CD4-positive, alpha-beta T cell (primary cell): ENCODE measurements around the gene CCKAR. TPM values are rescaled to one million over a fixed set of nuclear protein-coding genes. Genes with fewer than 3 reads are reported as not detected.
"Not testable (repeated sequence)": the region's sequence is repeated elsewhere in the genome, so short reads cannot be mapped to it uniquely, and the experiment has no call there.

Experiments used
- ATAC-seq: fragments of 200-7000 bp; cut with Tn5 transposase; one replicate; pipeline ENCODE4 v1.10.0; 2022; ENCODE audit warnings: mild to moderate bottlenecking; ENCODE audit not compliant: poor library complexity
- CTCF ChIA-PET: fragments of 350-600 bp; sonication (Branson Sonifier 250); formaldehyde crosslinking; loops from one replicate; lab custom pipeline; 2021; ENCODE audit warnings: antibody characterized with exemption, inconsistent platforms; lab: Charles Lee
- POLR2A ChIA-PET: fragments of 350-600 bp; sonication (Branson Sonifier 250); formaldehyde crosslinking; loops from one replicate; lab custom pipeline; 2021; ENCODE audit warnings: antibody characterized with exemption, inconsistent platforms; lab: Charles Lee
- DNase-seq, 14 experiments: peaks; one replicate each; pipeline ENCODE4 v3.0.0-alpha.2; 2013 to 2020; ENCODE audit warnings: mixed read lengths in 2 of 14
- H3K27ac ChIP-seq, 2 donors: one replicate each; pipeline versions ENCODE4 v1.5.1 to v1.7.0; 2013; ENCODE audit warnings: low read length in 2 of 2, low read depth in 1 of 2, mild to moderate bottlenecking in 1 of 2
- H3K27me3 ChIP-seq, 2 experiments: 1 replicate in 1 of 2; 2 replicates in 1 of 2; pipeline versions ENCODE4 v1.6.1 to v1.7.0; 2013; ENCODE audit warnings: low read length in 2 of 2, control low read depth in 1 of 2, mild to moderate bottlenecking in 1 of 2, moderate library complexity in 1 of 2; ENCODE audit not compliant: insufficient read depth in 2 of 2, control insufficient read depth in 1 of 2
- H3K36me3 ChIP-seq: one replicate; pipeline ENCODE4 v1.6.1; 2013; ENCODE audit warnings: low read length, control low read depth; ENCODE audit not compliant: insufficient read depth
- H3K4me1 ChIP-seq: one replicate; pipeline ENCODE4 v1.6.1; 2013; ENCODE audit warnings: low read length, control low read depth; ENCODE audit not compliant: insufficient read depth
- H3K4me3 ChIP-seq: one replicate; pipeline ENCODE4 v1.5.1; 2013; ENCODE audit warnings: mild to moderate bottlenecking, low read length, moderate library complexity
- H3K9me3 ChIP-seq, 2 experiments: 1 replicate in 1 of 2; 2 replicates in 1 of 2; pipeline versions ENCODE4 v1.6.1 to v1.7.0; 2013; ENCODE audit warnings: low read length in 2 of 2, mild to moderate bottlenecking in 2 of 2, control low read depth in 1 of 2, moderate library complexity in 1 of 2; ENCODE audit not compliant: control insufficient read depth in 1 of 2, insufficient read depth in 1 of 2
- H3K27ac Mint-ChIP-seq: one replicate; pipeline ENCODE4 v1.8.0; 2020; ENCODE audit warnings: mixed read lengths
- H3K27me3 Mint-ChIP-seq: one replicate; pipeline ENCODE4 v1.8.0; 2021; ENCODE audit warnings: mixed read lengths
- H3K36me3 Mint-ChIP-seq: one replicate; pipeline ENCODE4 v1.8.0; 2021; ENCODE audit warnings: low read depth, mixed read lengths
- H3K4me1 Mint-ChIP-seq: one replicate; pipeline ENCODE4 v1.8.0; 2021; ENCODE audit warnings: low read depth, mixed read lengths
- H3K4me3 Mint-ChIP-seq: one replicate; pipeline ENCODE4 v1.8.0; 2020; ENCODE audit warnings: mild to moderate bottlenecking, mixed read lengths
- H3K9me3 Mint-ChIP-seq: one replicate; pipeline ENCODE4 v1.8.0; 2020; ENCODE audit warnings: mixed read lengths
- CTCF ChIP-seq: fragments of 200-600 bp; IDR thresholded peaks from one replicate; pipeline ENCODE4 v1.8.0; 2022; ENCODE audit warnings: antibody characterized with exemption, mild to moderate bottlenecking
- intact Hi-C, 2 experiments: fragments of 100-400 bp; cut with DNase I in 1 of 2; cut with micrococcal nuclease in 1 of 2; formaldehyde crosslinking; loops; one replicate each; pipeline versions ENCODE4 v1.15.1 to v1.9.0; 2023 to 2025; cut with DNase I, micrococcal nuclease
- total RNA-seq, 174 experiments: library from RNA in 2 of 174; stranded (reverse) in 2 of 174; gene quantifications; one replicate each; pipeline ENCODE4 v1.2.3 and lab custom pipeline; 2021 to 2026

Gene CCKAR
- total RNA-seq, 2 experiments from 2014 or later: not detected

GRCh38 chr4:26503427-26503826 lies 13.1 kb upstream of the CCKAR start:
- Mint-ChIP-seq H3K27me3 (peaks cover 13% of the 10 kb centered on the region), H3K27ac (no peak overlapping the region), H3K36me3 (no peaks in the 10 kb centered on the region), H3K4me1 (no peaks in the 10 kb centered on the region), H3K4me3 (no peak overlapping the region), H3K9me3 (no peaks in the 10 kb centered on the region)
- DNase-seq: no peak
- no peak for ATAC-seq
- ChIA-PET CTCF (no interaction called here), POLR2A (no interaction called here)
- intact Hi-C loops: no loop called here
- Histone ChIP-seq H3K4me3 (no peak overlapping the region), H3K4me1 (no peaks in the 10 kb centered on the region), H3K36me3 (no peaks in the 10 kb centered on the region), H3K9me3 (no peaks in the 10 kb centered on the region), H3K27ac (no peak overlapping the region), H3K27me3 (no peaks in the 10 kb centered on the region)
- TF ChIP-seq CTCF: no peak

- H3K36me3 ChIP-seq, H3K4me3 ChIP-seq, DNase-seq, H3K27me3 ChIP-seq, H3K4me3 Mint-ChIP-seq, intact Hi-C loops, ATAC-seq, H3K36me3 Mint-ChIP-seq, H3K9me3 ChIP-seq, H3K9me3 Mint-ChIP-seq, H3K4me1 Mint-ChIP-seq, H3K27ac ChIP-seq, H3K4me1 ChIP-seq, CTCF ChIA-PET, POLR2A ChIA-PET, H3K27ac Mint-ChIP-seq: not testable (repeated sequence)
- peaks cover 19% of the 10 kb centered on the region for H3K27me3 Mint-ChIP-seq
Observed at GRCh38 chr4:26500565-26500999, 10.3 kb upstream of the CCKAR start.

- intact Hi-C loops: no loop called here
- H3K4me3 Mint-ChIP-seq: no peak overlapping the region
- no peak overlapping the region for H3K4me3 ChIP-seq
- DNase-seq (no peak), ATAC-seq (no peak)
- no peaks in the 10 kb centered on the region for H3K4me1 Mint-ChIP-seq
- H3K9me3 ChIP-seq: peaks cover 0 to under 1% of the 10 kb centered on the region in 2 experiments
- CTCF ChIA-PET: no interaction called here
- H3K9me3 Mint-ChIP-seq: no peaks in the 10 kb centered on the region
- H3K27me3 Mint-ChIP-seq: peaks cover 46% of the 10 kb centered on the region
- no peak for TF ChIP-seq CTCF
- H3K4me1 ChIP-seq: no peaks in the 10 kb centered on the region
- POLR2A ChIA-PET: no interaction called here
- no peaks in the 10 kb centered on the region for H3K36me3 ChIP-seq
- peaks cover 0 to 11% of the 10 kb centered on the region in 2 experiments for H3K27me3 ChIP-seq
- no peak overlapping the region for H3K27ac ChIP-seq
- no peaks in the 10 kb centered on the region for H3K36me3 Mint-ChIP-seq
- no peak overlapping the region for H3K27ac Mint-ChIP-seq
Observed at GRCh38 chr4:26496207-26496783, 6.0 kb upstream of the CCKAR start.

GRCh38 chr4:26493461-26493860 lies 3.2 kb upstream of the CCKAR start:
- no peaks in the 10 kb centered on the region for H3K36me3 ChIP-seq
- no peak overlapping the region for H3K4me3 ChIP-seq
- no peaks in the 10 kb centered on the region for H3K36me3 Mint-ChIP-seq
- H3K27ac Mint-ChIP-seq: no peak overlapping the region
- H3K9me3 Mint-ChIP-seq: no peaks in the 10 kb centered on the region
- intact Hi-C loops: no loop called here
- H3K27me3 Mint-ChIP-seq: peaks cover 43% of the 10 kb centered on the region
- H3K4me1 Mint-ChIP-seq: no peaks in the 10 kb centered on the region
- H3K4me1 ChIP-seq: no peaks in the 10 kb centered on the region
- CTCF ChIA-PET: no interaction called here
- H3K27me3 ChIP-seq: peaks cover 0 to 11% of the 10 kb centered on the region in 2 experiments
- no peak for TF ChIP-seq CTCF
- DNase-seq (no peak), ATAC-seq (no peak)
- no peak overlapping the region for H3K4me3 Mint-ChIP-seq
- POLR2A ChIA-PET: no interaction called here
- no peak overlapping the region for H3K27ac ChIP-seq
- peaks cover 0 to 4% of the 10 kb centered on the region in 2 experiments for H3K9me3 ChIP-seq
